CD8-positive, alpha-beta memory T cell (primary cell): ENCODE results near the gene KCTD10. TPM values are rescaled to one million over a fixed set of nuclear protein-coding genes. Genes with fewer than 3 reads are reported as not detected.

Experiments used
- CTCF ChIA-PET: fragments of 350-600 bp; sonication (Branson Sonifier 250); formaldehyde crosslinking; loops from one replicate; lab custom pipeline; 2021; ENCODE audit warnings: antibody characterized with exemption; lab: Charles Lee
- POLR2A ChIA-PET: fragments of 350-600 bp; sonication (Branson Sonifier 250); formaldehyde crosslinking; loops from one replicate; lab custom pipeline; 2021; ENCODE audit warnings: antibody characterized with exemption; lab: Charles Lee
- DNase-seq, 5 donors: peaks; one replicate each; pipeline versions ENCODE4 v3.0.0 to v3.0.0-alpha.2; 2020 to 2022; ENCODE audit warnings: mixed read lengths in 1 of 5
- H3K27ac ChIP-seq: one replicate; pipeline ENCODE4 v1.7.0; 2013; ENCODE audit warnings: low read depth, mild to moderate bottlenecking, low read length, moderate library complexity
- H3K27me3 ChIP-seq: 2 replicates; pipeline ENCODE4 v1.7.0; 2013; ENCODE audit warnings: low read length, mild to moderate bottlenecking; ENCODE audit not compliant: insufficient read depth, poor library complexity, severe bottlenecking
- H3K36me3 ChIP-seq: 2 replicates; pipeline ENCODE4 v1.7.0; 2013; ENCODE audit warnings: mild to moderate bottlenecking, low read length, moderate library complexity; ENCODE audit not compliant: insufficient read depth
- H3K4me1 ChIP-seq: 2 replicates; pipeline ENCODE4 v1.7.0; 2013; ENCODE audit warnings: mild to moderate bottlenecking, low read length, moderate library complexity; ENCODE audit not compliant: insufficient read depth
- H3K4me3 ChIP-seq: 2 replicates; pipeline ENCODE4 v1.7.0; 2013; ENCODE audit warnings: mild to moderate bottlenecking, low read length
- H3K9me3 ChIP-seq: 2 replicates; pipeline ENCODE4 v1.7.0; 2013; ENCODE audit warnings: mild to moderate bottlenecking, low read length
- H3K27ac Mint-ChIP-seq, 8 donors: one replicate each; pipeline ENCODE4 v1.8.0; 2020 to 2021; ENCODE audit warnings: mixed read lengths in 8 of 8, mild to moderate bottlenecking in 6 of 8, inconsistent platforms in 3 of 8, moderate library complexity in 3 of 8
- H3K27me3 Mint-ChIP-seq, 2 donors: one replicate each; pipeline ENCODE4 v1.8.0; 2020 to 2021; ENCODE audit warnings: mixed read lengths in 2 of 2, mild to moderate bottlenecking in 1 of 2, moderate library complexity in 1 of 2
- H3K36me3 Mint-ChIP-seq, 3 donors: one replicate each; pipeline ENCODE4 v1.8.0; 2020 to 2021; ENCODE audit warnings: mixed read lengths in 3 of 3, inconsistent platforms in 1 of 3, mild to moderate bottlenecking in 1 of 3
- H3K4me1 Mint-ChIP-seq, 3 donors: one replicate each; pipeline ENCODE4 v1.8.0; 2020 to 2021; ENCODE audit warnings: mixed read lengths in 3 of 3, inconsistent platforms in 1 of 3, mild to moderate bottlenecking in 1 of 3
- H3K4me3 Mint-ChIP-seq, 7 donors: one replicate each; pipeline ENCODE4 v1.8.0; 2020 to 2021; ENCODE audit warnings: mixed read lengths in 7 of 7, mild to moderate bottlenecking in 6 of 7, moderate library complexity in 4 of 7, inconsistent platforms in 2 of 7
- H3K9me3 Mint-ChIP-seq, 5 donors: one replicate each; pipeline ENCODE4 v1.8.0; 2020 to 2022; ENCODE audit warnings: mixed read lengths in 5 of 5, mild to moderate bottlenecking in 3 of 5, moderate library complexity in 2 of 5, inconsistent platforms in 1 of 5
- polyA plus RNA-seq: library from polyadenylated mRNA; unstranded; fragments of 300-500 nt; fragmentation: Illumina TruSeq; gene quantifications from one replicate; pipeline ENCODE4 v1.2.3, GENCODE V29; 2021
- total RNA-seq, 2 experiments: library from RNA; stranded (reverse); gene quantifications; one replicate each; pipeline ENCODE4 v1.2.3, GENCODE V29; 2021

KCTD10 gene, protein sequence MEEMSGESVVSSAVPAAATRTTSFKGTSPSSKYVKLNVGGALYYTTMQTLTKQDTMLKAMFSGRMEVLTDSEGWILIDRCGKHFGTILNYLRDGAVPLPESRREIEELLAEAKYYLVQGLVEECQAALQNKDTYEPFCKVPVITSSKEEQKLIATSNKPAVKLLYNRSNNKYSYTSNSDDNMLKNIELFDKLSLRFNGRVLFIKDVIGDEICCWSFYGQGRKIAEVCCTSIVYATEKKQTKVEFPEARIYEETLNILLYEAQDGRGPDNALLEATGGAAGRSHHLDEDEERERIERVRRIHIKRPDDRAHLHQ
- total RNA-seq (10 to 100 TPM; 44.9 to 48.1 TPM), polyA plus RNA-seq (27.4 TPM)

DNA sequence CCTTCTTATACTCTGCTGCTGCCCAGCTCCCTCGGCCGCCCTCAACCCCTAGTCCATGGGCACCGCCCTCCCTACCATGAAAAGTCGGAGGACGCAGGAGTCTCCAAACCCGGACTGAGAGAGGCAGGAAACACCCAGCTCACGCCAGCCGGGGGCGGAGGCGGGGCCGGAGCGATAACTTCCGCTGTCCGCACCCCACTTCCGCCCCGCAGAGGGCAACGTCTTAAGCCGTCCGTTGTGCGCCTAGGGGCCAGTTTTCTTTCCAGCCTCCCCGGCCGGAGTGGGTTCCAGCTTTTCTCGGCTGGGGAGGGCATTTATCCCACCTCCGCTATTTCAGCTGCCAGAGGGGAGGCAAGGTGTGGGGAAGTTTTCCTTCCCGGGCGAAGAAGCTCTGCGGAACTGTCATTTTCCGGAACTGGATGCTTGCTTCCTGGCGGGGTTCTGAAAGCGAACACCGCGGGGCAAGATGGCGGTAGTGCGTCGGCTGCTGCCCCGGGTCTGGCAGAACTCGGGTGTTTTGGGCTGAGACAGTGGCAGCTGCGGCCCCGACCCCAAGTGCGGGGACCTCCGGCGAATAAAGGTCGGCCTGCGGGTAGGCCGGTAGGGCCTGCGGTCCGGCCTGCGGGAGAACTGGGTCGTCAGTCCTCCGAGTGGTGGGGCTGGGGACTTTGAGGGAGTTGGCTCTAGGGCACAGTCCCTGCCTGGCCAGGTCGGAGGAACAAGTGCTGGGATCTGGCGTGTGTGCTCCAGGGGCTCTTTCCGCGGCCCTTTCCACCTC is at the start of gene KCTD10, which contains the start of gene UBE3B:
Gene KCTD10 (minus strand): TSS at position 116 of the 778 bp plus-strand sequence. CDS start 38 bp downstream, at position 78.
Gene UBE3B (plus strand): TSS at position 450 of the 778 bp plus-strand sequence. CDS start 5,918 bp downstream, outside the sequence.
- peak within 1 kb of the TSS; percentile 92 for H3K27ac ChIP-seq
- no peaks in the 10 kb centered on the region for H3K9me3 Mint-ChIP-seq
- POLR2A ChIA-PET = interaction anchor here (1.8 kb wide), 1 partner anchor 237 kb away, joined by 5 read pairs; the partner anchor contains the start of gene FAM222A
- peaks cover 4% of the 10 kb centered on the region for H3K36me3 ChIP-seq
- peaks cover 46 to 70% (median 51%) of the 10 kb centered on the region in 3 donors for H3K4me1 Mint-ChIP-seq
- H3K4me1 ChIP-seq = peaks cover 30% of the 10 kb centered on the region
- H3K4me3 ChIP-seq = peak within 1 kb of the TSS; percentile 98
- peak within 1 kb of the TSS; percentile 95 to 99 (median 98) for H3K27ac Mint-ChIP-seq
- CTCF ChIA-PET = interaction anchor here (1.6 kb wide), 1 partner anchor 44 kb away, joined by 5 read pairs; no protein-coding TSS in a partner anchor
- peak; percentile 79 to 89 (median 86) for DNase-seq
- no peaks in the 10 kb centered on the region for H3K27me3 ChIP-seq
- peaks cover 0 to 15% (median 0%) of the 10 kb centered on the region in 3 donors for H3K36me3 Mint-ChIP-seq
- peak within 1 kb of the TSS; percentile 93 to 99 (median 97) for H3K4me3 Mint-ChIP-seq
- H3K9me3 ChIP-seq = no peaks in the 10 kb centered on the region
- H3K27me3 Mint-ChIP-seq = no peaks in the 10 kb centered on the region

DNA sequence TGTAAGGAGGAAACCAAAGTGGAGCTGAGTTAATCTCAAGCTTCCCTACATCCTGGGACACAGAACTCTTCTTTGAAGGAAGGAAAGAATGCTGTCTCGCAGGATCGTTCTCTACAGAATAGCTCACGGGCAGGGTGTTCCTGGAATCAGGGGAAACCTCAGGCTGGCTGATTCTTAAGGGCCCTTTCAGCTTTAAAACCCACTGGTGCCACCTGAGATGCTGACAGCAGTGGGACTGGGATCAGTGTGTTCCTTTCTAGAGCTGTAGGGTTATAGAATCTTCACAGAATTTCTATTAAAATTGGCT is 48.1 kb upstream of the KCTD10 start:
- Histone ChIP-seq H3K27ac (no peak overlapping the region), H3K4me1 (no peaks in the 10 kb centered on the region), H3K36me3 (peaks cover 32% of the 10 kb centered on the region), H3K27me3 (no peaks in the 10 kb centered on the region), H3K4me3 (no peak overlapping the region), H3K9me3 (no peaks in the 10 kb centered on the region)
- no peaks in the 10 kb centered on the region for H3K4me1 Mint-ChIP-seq
- CTCF ChIA-PET = interaction anchor here (1.8 kb wide), 1 partner anchor 320 kb away, joined by 4 read pairs; no protein-coding TSS in a partner anchor
- POLR2A ChIA-PET = no interaction called here
- no peaks in the 10 kb centered on the region for H3K9me3 Mint-ChIP-seq
- H3K27me3 Mint-ChIP-seq = peaks cover 0 to 2% of the 10 kb centered on the region in 2 donors
- H3K36me3 Mint-ChIP-seq = peaks cover 0 to 92% (median 25%) of the 10 kb centered on the region in 3 donors
- no peak overlapping the region for H3K27ac Mint-ChIP-seq
- H3K4me3 Mint-ChIP-seq = no peak overlapping the region
- no peak for DNase-seq

DNA sequence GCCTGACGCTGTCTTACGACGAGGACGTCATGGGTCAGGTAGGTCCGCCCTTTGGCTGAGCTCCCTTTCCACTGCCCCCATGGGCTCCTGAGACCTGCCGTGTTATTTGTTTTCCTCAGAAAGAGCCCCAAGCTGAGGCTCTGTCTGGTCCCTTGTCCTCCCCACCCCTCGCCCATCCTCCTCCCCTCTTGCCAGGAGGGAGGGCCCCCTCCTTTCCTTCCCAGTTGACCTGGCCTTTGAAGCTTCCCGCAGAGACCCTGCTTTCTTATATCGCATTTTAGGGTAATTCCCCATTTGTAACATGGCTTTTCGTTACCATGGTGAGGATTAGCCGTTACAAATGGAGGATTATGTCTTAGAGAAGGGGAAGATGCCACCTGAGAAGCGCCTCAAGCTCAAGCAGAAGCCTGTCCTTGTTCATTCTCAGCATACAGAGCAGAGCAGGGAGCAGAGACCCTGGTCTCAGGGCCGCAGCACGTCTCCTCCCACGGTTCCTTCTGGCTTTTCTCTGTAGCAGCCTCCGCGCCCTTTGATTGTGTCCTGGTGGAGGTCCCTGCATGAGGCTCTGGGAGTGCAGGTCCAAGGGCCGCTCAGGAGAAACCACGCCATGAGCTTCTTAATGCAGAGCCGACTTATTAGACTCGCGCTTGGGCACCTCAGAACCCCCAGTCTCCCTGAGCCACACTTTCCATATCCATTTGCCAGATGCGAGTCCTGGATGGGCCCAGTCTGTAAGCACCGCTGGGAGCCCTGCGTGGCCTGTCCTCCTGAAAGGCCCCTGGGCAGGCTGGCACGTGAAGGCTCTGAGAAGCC is 47.6 kb upstream of the KCTD10 start:
- Mint-ChIP-seq H3K4me3 (no peak overlapping the region), H3K36me3 (peaks cover 2 to 92% (median 24%) of the 10 kb centered on the region in 3 donors), H3K27me3 (peaks cover 0 to 2% of the 10 kb centered on the region in 2 donors), H3K27ac (no peak overlapping the region), H3K4me1 (no peaks in the 10 kb centered on the region), H3K9me3 (no peaks in the 10 kb centered on the region)
- no peak for DNase-seq
- Histone ChIP-seq H3K27me3 (no peaks in the 10 kb centered on the region), H3K4me1 (no peaks in the 10 kb centered on the region), H3K9me3 (no peaks in the 10 kb centered on the region), H3K27ac (no peak overlapping the region), H3K4me3 (no peak overlapping the region), H3K36me3 (peaks cover 37% of the 10 kb centered on the region)
- ChIA-PET CTCF (interaction anchor here (1.8 kb wide), 1 partner anchor 321 kb away, joined by 4 read pairs; no protein-coding TSS in a partner anchor), POLR2A (no interaction called here)

DNA sequence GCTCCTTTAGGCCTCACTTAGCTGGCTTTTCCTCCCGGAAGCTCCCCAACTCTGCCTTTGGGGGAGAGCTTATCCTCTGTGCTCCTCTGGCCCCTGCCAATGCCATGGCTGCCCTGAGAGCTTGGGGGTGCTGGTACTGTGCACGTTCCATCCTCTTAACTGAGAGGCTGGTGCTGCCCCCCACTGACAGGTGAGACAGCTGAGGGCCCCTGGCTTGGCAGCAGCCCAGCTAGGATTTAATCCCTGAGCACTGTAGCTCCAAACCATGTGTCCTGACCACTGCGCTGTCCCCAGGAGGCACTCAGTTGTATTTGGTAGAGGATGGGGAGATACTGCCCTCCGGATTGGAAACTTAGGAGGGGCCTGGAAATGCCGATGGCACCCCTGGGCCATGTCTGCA is 46.4 kb upstream of the KCTD10 start:
- Histone ChIP-seq H3K27ac (no peak overlapping the region), H3K9me3 (no peaks in the 10 kb centered on the region), H3K4me1 (no peaks in the 10 kb centered on the region), H3K36me3 (peaks cover 48% of the 10 kb centered on the region), H3K4me3 (no peak overlapping the region), H3K27me3 (no peaks in the 10 kb centered on the region)
- Mint-ChIP-seq H3K27me3 (peaks cover 0 to 2% of the 10 kb centered on the region in 2 donors), H3K36me3 (peaks cover 8 to 96% (median 28%) of the 10 kb centered on the region in 3 donors), H3K4me3 (no peak overlapping the region), H3K27ac (no peak overlapping the region), H3K9me3 (no peaks in the 10 kb centered on the region), H3K4me1 (peaks cover 0 to 3% (median 0%) of the 10 kb centered on the region in 3 donors)
- ChIA-PET CTCF (interaction anchor here (0.8 kb wide), 1 partner anchor 74 kb away, joined by 3 read pairs; no protein-coding TSS in a partner anchor), POLR2A (no interaction called here)
- no peak for DNase-seq

DNA sequence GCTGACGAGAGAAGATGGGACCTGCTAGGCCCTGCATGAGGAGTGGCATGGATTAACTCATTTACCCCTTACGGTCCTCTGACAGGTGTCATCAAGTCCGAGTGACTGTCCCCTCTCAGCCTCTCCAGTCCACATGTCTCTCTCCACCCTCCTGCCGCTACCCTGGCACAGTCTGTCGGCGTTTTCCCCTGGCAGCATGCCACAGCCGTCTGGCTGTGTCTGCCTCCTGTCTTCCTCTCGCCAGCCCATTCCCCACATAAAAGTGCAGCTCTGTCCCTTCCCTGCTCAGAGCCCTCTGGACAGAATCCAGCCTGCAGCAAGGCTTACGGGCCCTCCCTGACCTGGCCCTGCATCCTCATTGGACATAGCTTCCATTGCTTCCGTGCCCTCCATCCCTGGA is 46.0 kb upstream of the KCTD10 start:
- Mint-ChIP-seq H3K4me3 (no peak overlapping the region), H3K4me1 (peaks cover 0 to 5% (median 0%) of the 10 kb centered on the region in 3 donors), H3K27ac (peak overlapping the region in 1 of 8 donors; percentile 23), H3K9me3 (no peaks in the 10 kb centered on the region), H3K36me3 (peaks cover 12 to 96% (median 31%) of the 10 kb centered on the region in 3 donors), H3K27me3 (peaks cover 0 to 2% of the 10 kb centered on the region in 2 donors)
- no peak overlapping the region for H3K27ac ChIP-seq
- no peaks in the 10 kb centered on the region for H3K4me1 ChIP-seq
- no peaks in the 10 kb centered on the region for H3K27me3 ChIP-seq
- peaks cover 50% of the 10 kb centered on the region for H3K36me3 ChIP-seq
- ChIA-PET CTCF (interaction anchor here (0.8 kb wide), 1 partner anchor 75 kb away, joined by 3 read pairs; no protein-coding TSS in a partner anchor), POLR2A (no interaction called here)
- H3K4me3 ChIP-seq = no peak overlapping the region
- no peak for DNase-seq
- H3K9me3 ChIP-seq = no peaks in the 10 kb centered on the region

DNA sequence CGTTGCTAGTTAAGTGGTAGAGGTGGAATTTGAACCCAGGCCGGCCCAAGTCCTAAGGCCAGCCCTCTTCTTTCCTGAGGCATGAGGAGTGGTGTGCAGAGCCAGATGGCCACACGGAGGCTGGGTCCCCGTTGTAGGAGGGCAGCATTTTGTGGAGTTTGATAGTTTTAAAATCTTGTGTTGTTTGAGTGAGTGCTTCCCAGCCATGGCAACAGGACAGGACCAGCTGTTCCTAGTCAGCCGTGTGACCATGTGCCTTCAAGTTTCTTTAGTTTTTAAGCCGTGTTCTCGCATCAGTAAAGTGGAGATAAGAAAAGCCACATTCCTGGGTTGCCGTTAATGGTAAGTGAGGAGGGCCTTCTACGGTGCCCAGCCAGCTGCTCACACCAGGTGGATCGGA is 44.7 kb upstream of the KCTD10 start:
- Mint-ChIP-seq H3K36me3 (peaks cover 13 to 97% (median 37%) of the 10 kb centered on the region in 3 donors), H3K9me3 (no peaks in the 10 kb centered on the region), H3K27me3 (peaks cover 0 to 2% of the 10 kb centered on the region in 2 donors), H3K4me1 (peaks cover 0 to 5% (median 0%) of the 10 kb centered on the region in 3 donors), H3K4me3 (no peak overlapping the region), H3K27ac (no peak overlapping the region)
- Histone ChIP-seq H3K9me3 (no peaks in the 10 kb centered on the region), H3K4me1 (no peaks in the 10 kb centered on the region), H3K27me3 (no peaks in the 10 kb centered on the region), H3K4me3 (no peak overlapping the region), H3K36me3 (peaks cover 58% of the 10 kb centered on the region), H3K27ac (no peak overlapping the region)
- CTCF ChIA-PET = no interaction called here
- POLR2A ChIA-PET = no interaction called here
- DNase-seq = no peak

DNA sequence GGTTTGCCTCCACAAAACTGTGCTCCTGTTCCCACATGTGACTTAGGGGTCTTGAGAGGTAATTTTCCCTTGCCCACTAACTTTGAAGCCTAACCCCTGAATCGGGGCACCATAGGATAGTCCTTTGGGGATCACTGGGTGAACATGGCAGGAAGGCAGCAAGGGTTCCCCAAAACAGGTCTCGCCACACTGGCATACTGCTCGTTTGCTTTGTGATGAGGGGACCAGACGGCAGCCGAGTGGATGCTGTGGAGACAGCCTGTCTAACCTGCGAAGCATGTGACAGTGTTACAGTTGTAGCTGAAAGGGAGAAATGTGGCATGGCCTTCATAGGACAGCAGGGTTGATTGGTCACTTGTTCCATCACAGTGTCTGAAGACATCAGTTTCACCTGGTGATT is 42.7 kb upstream of the KCTD10 start:
- H3K27me3 Mint-ChIP-seq = peaks cover 0 to 2% of the 10 kb centered on the region in 2 donors
- H3K36me3 Mint-ChIP-seq = peaks cover 13 to 94% (median 46%) of the 10 kb centered on the region in 3 donors
- DNase-seq = no peak
- no peak overlapping the region for H3K27ac Mint-ChIP-seq
- no peaks in the 10 kb centered on the region for H3K9me3 ChIP-seq
- H3K27me3 ChIP-seq = no peaks in the 10 kb centered on the region
- POLR2A ChIA-PET = no interaction called here
- H3K27ac ChIP-seq = no peak overlapping the region
- H3K4me1 Mint-ChIP-seq = peaks cover 0 to 5% (median 0%) of the 10 kb centered on the region in 3 donors
- H3K36me3 ChIP-seq = peaks cover 52% of the 10 kb centered on the region
- no peaks in the 10 kb centered on the region for H3K9me3 Mint-ChIP-seq
- no peak overlapping the region for H3K4me3 Mint-ChIP-seq
- CTCF ChIA-PET = interaction anchor here (1.3 to 4.1 kb wide), 3 partner anchors 40 to 255 kb away, joined by 3 to 26 read pairs (median 3); no protein-coding TSS in a partner anchor
- H3K4me3 ChIP-seq = no peak overlapping the region
- no peaks in the 10 kb centered on the region for H3K4me1 ChIP-seq
